Measurements from ENCODE around the gene PRKX. TPM values are rescaled to one million over a fixed set of nuclear protein-coding genes. Genes with fewer than 3 reads are reported as not detected.
A peak's percentile ranks its signal among the peaks of the same experiment; 100 is the strongest.
"Not testable (repeated sequence)": the region's sequence is repeated elsewhere in the genome, so short reads cannot be mapped to it uniquely, and the experiment has no call there.

The PRKX gene
- total and polyA plus RNA-seq, 12 donors: 1.7 to 10.1 (median 2.8) TPM

DNA sequence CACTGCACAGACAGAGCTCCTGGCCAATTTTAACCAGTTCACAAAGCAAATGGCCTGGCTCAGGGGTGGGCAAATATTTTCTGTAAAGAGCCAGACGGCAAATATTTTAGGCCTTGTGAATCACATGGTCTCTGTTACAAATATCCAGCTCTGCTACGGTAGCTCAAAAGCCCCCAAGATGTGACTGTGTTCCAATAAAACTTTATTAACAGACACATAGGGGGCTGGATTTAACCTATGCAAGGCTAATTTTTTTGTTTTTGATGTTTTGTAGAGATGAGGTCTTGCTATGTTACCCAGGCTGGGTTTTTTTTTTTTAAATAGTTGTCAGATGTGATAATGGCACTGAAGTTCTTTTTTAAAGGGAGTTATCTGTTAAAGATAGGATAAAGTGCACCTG, 65.4 kb downstream of the PRKX start:
- H3K4me3 ChIP-seq: no peak overlapping the region
- DNase-seq (no peak), ATAC-seq (no peak)
- H3K27me3 ChIP-seq: no peaks in the 10 kb centered on the region
- H3K27ac ChIP-seq: no peak overlapping the region
- no peak for TF ChIP-seq CTCF (IDR thresholded peaks at IDR 0.05)
- 97 to 100% methylated on average over 2 of the region's 2 CpGs for WGBS, 2 donors
- H3K9me3 ChIP-seq: peaks cover 0 to 8% (median 0%) of the 10 kb centered on the region in 11 donors
- peaks cover 0 to 43% (median 0%) of the 10 kb centered on the region in 9 donors for H3K36me3 ChIP-seq
- intact Hi-C loops (cut with DNase I): no loop called here
- no peaks in the 10 kb centered on the region for H3K4me1 ChIP-seq

GRCh38 chrX:3639858-3640631, 73.4 kb downstream of the PRKX start:
- H3K4me3 ChIP-seq, H3K27me3 ChIP-seq, H3K4me1 ChIP-seq, H3K9me3 ChIP-seq, H3K27ac ChIP-seq: not testable (repeated sequence)
- ATAC-seq (peak in 5 of 8 donors; percentile 27 to 90 (median 68)), DNase-seq (peak in 1 of 2 donors; percentile 5)
- intact Hi-C loops (cut with DNase I): loop anchor here in 5 of 10 donors (10.0 kb wide), 2 partner anchors 525 to 765 kb away; no protein-coding TSS in a partner anchor
- H3K36me3 ChIP-seq: peaks cover 0 to 38% (median 0%) of the 10 kb centered on the region in 9 donors
- WGBS, 2 donors: 55 to 66% methylated on average over 21 to 23 of the region's 23 CpGs

DNA sequence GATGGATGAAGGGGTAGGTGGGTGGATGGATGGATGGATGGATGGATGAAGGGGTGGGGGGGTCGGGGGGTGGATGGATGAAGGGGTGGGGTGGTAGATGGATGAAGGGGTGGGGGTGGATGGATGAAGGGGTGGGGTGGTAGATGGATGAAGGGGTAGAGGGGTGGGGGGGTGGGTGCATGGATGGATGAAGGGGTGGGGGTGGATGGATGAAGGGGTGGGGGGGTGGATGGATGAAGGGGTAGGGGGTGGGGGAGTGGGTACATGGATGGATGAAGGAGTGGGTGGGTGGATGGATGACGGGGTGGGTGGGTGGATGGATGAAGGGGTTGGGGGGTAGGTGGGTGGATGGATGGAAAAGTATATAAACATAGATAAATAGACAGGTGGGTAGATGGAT, 74.2 kb downstream of the PRKX start:
- no peaks in the 10 kb centered on the region for H3K27me3 ChIP-seq
- ATAC-seq: no peak
- no peaks in the 10 kb centered on the region for H3K4me1 ChIP-seq
- no peak overlapping the region for H3K4me3 ChIP-seq
- no CpG with 5 or more reads among the region's 2 CpGs for WGBS, 2 donors
- no peak overlapping the region for H3K27ac ChIP-seq
- peaks cover 0 to 32% (median 0%) of the 10 kb centered on the region in 9 donors for H3K36me3 ChIP-seq
- no peak for TF ChIP-seq CTCF (IDR thresholded peaks at IDR 0.05)
- no peak for DNase-seq
- intact Hi-C loops (cut with DNase I): loop anchor here in 5 of 10 donors (10.0 kb wide), 2 partner anchors 524 to 764 kb away; no protein-coding TSS in a partner anchor
- H3K9me3 ChIP-seq: peaks cover 0 to 8% (median 0%) of the 10 kb centered on the region in 11 donors

DNA sequence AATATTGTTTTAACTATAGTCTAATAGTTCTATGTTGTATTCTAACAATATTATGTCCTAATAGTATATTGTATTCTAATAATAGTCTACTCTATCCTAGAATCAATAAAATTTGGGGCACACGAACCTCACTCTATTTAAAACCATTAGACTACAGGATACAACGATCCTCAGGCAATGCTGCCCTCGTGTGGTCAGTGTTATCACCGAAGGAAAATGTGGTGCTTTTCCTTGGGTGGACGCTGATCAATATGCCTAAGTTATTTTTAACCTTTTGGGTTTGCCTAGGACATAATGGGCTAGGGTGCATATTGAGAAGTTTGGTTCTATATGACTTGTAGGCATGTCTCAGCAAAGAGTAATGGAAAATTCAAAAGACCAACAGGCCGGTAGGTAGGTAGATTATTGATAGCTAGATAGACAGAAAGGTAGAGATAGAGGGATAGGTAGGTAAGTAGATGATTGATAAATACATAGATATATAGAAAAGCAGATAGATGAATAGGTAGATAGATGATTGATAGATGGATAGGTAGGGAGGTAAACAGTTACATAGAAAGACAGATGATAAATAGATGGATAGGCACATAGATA, 75.1 kb downstream of the PRKX start:
- TF ChIP-seq CTCF (IDR thresholded peaks at IDR 0.05): peak; percentile 22 to 75 (median 59)
- Histone ChIP-seq H3K27ac (no peak overlapping the region), H3K36me3 (peaks cover 0 to 24% (median 0%) of the 10 kb centered on the region in 9 donors), H3K9me3 (peaks cover 0 to 2% (median 0%) of the 10 kb centered on the region in 11 donors), H3K4me3 (no peak overlapping the region), H3K4me1 (no peaks in the 10 kb centered on the region), H3K27me3 (no peaks in the 10 kb centered on the region)
- peak in 1 of 2 donors; percentile 11 for DNase-seq
- 14 to 15% methylated on average over 6 of the region's 6 CpGs for WGBS, 2 donors
- ATAC-seq: no peak
- intact Hi-C loops (cut with DNase I): loop anchor here in 5 of 10 donors (10.0 kb wide), 2 partner anchors 524 to 764 kb away; no protein-coding TSS in a partner anchor

All from heart right ventricle (tissue), 16 donors.